NK-92 treated with Interleukin-12 subunit alpha and Interleukin-12 subunit beta, amount 100 ng/mL, for 24 hours (cell line): ENCODE measurements around the gene SEC14L3.
"Not testable (repeated sequence)": the region's sequence is repeated elsewhere in the genome, so short reads cannot be mapped to it uniquely, and the experiment has no call there.

Experiments used
- DNase-seq: peaks from one replicate; lab custom pipeline; 2025; lab: John Stamatoyannopoulos, UW

The SEC14L3 gene

DNA sequence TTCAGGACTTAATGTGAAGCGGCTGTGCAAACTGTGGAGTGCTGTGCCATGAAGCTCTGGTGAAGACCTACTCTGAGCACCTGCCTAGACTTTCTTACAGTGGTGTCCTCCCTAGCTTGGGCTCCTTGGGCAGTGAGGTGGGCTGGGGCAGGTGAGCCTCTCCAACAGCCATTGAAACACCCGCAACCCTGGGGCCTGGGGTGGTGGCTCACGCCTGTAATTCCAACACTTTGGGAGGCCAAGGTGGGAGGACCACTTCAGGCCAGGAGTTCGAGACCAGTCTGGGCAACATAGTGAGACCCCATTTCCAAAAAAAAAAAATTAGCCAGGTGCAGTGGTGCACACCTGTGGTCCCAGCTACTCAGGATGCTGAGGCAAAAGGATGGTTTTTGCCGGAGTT lies 14.3 kb upstream of the SEC14L3 start:
- DNase-seq: no peak

DNA sequence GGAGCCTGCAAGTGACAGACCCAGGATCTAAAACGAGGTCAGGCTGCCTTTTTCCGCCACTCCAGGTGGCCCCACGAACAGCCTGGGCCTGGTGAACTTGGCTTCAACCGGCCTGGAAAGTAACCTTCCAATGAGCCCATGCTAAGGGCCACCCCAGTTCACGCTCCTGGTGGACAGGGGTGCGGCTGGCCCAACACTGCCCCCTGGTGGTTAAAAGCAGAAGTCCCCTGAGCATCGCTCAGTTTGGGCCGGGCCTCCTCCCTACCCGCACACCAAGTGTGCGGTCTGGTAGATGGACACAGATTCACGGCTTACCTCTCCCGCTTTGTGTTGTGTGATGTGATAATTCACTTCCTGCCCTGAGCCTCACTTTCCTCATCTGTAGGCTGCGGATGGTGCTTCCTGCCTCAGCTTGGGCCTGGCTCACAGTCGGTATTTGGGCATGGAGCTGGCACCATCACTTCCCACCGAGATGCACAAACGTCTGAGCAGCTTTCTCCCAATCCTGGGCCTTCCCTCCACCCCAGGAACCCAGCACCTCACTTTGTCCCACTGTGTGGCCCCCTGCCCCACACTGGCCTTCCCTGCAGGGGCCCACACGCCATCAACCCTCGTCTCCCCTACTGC lies 13.7 kb upstream of the SEC14L3 start:
- DNase-seq: peak; percentile 29

DNA sequence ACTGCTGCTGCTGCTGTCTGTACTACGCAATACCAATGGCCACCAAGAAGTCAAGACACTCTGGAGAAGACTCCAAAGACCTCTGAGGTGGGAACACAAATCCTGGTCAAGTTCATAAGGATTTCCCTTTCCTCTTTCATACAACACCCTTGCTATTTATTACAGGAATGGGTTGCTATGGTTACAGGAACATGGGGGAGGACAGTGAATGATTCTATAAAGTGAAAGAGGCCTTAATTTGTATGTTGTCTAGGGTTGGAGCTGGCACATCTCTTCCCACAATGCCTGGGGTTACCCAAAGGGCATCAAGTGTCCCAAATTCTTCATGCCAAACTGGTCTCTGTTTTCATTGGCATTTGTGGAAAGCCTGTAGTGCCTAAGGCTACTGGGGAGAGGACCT lies 11.4 kb upstream of the SEC14L3 start:
- DNase-seq: no peak

DNA sequence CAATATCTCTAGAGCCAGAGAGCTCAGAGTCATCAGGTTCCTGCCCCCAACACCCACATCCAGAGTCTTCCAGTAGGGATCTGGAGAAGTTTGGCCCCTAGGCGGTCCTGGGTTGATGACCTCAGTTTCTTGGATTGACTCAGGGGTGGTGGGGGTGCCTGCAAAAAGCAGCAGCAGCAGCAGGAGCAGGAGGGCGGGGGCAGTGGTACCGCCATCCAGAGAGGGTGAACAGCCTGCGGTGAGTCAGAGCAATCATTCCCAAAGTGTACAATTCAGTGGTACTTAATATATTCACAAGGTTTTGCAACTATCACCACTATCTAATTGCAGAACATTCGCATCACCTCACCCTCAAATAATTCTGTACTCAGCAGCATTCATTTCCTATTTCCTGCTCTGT lies 9.9 kb upstream of the SEC14L3 start:
- no peak for DNase-seq

DNA sequence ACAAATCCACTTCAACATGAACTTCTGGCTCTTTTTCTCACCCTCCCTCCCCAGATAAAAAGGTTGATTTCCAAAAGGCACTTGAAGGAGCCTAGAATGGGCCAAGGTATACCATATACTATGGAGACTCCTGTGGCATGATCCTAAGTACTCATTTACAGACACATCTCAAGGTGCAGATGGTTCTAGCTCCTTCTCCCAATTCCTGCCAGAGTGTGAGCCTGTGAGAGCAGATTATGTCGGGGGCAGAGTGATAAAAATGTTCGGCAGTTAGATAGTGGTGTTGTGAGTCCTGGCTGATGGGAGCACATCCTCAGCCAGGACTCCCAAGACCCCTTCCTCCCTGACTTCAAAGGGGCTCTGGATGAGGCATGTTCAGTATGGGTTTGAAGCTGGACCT lies 8.2 kb upstream of the SEC14L3 start:
- DNase-seq: no peak

DNA sequence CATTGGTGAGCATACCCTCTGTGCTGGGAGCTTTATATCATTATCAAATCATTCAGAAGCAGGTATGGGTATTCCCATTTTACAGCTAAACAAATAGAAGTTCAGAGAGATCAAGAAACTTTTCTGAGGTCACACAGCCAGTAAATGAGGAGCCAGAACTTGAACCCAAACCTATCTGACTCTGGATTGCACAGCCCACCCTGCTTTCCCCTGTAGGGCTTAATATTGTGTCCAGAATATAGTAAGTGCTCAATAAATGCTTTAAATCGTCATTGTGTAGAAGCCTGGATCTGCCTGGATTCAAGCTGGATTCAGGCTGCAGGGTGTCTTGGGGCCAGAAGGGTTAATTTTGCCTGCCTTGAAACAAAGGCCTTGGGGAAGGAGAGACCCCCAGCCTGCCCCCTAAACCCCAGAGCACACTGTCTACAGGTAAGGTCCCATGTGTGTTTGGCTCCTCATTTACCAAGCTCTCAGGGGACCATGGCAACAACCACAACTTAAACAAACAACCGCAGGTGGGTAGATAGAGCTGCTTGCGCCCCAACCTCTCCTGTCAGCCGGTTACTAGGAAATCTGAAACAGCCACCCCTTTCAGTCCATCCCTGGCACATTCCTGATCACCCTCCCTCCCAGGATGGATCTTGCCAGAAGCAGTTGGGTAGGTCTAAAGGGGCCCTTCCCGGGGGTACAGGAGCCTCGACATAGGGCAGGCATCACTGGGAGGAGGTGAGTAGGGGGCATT lies 3.0 kb upstream of the SEC14L3 start:
- no peak for DNase-seq

DNA sequence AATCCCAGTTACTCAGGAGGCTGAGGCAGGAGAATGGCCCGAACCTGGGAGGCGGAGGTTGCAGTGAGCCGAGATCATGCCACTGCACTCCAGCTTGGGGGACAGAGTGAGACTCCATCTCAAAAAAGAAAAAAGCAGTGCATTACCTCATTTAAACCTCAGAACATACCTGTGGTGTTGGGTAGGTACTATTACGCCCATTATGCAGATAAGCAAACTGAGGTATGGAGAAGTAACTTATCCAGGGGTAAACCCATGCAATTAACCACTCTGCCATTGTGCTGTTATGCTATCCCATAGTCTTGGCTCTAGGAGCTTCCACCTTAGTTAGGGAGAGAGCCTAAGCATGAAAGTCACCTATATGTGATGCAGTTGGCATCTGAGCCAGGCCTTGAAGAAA lies 2.3 kb upstream of the SEC14L3 start:
- no peak for DNase-seq

DNA sequence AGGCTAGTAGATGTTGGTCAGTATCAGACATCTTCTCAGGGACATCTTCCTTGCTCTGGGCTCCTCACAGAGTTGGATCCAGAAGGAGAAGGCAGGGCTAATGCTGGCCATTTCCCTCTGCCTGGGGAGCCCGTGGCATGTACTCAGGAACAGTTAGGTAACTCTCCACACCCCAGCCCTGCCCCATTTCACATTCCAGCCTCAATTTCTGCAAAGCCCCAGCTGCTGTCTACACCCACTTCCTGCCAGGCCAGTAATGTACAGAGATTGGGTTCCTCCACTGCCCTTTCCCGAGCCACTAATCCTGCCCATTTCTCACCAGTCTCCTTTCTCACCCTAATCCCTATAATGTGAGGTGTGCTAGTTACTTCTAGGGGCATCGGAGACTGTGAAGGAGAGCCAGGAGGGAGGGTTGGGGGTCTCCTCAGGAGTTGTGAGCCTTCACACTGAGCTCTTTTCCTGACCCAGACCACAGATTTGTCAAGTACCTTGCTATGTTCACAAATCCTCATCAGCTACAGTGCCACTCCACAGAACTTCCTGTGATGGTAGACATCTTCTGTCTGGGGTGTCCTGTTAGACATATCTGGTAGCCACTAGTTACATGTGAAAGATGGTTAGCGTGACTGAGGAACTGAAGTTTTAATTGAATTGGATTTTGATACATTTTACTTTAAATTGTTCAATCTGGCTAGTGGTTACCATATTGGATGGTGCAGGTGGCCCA lies 1.3 kb upstream of the SEC14L3 start:
- DNase-seq: no peak

DNA sequence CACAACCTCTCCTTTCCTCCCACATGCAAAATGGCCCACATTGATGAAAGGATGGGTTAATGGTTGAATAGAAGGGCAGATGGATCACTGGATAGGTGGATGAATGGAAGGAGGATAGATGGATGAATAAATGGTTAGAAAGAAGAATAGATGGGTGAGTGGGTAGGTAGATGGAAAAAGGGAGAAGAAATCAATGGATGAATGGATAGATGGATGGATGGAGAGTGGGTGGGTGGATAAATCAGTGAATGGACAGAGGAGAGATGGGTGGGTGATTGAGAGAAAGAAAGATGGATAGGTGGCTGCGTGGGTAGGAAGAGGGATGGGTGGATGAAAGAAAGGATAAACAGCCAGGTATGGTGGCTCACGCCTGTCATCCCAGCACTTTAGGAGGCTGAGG lies 1.2 kb downstream of the SEC14L3 start:
- DNase-seq: no peak

DNA sequence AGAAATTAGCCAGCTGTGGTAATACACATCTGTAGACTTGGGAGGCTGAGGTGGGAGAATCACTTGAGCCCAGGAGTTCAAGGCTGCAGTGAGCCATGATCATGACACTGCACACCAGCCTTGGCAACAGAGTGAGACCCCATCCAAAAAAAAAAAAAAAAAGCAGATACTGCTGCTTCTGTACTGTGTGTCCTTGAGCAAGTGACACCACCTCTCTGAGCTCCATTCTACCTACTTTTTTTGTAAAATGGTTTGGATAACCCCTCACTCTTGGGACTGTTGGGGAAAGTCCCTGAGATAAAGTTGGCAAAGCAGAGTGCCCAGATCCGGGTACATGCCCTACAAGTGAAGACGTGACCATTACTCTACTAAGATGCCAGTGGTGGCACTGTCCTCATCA lies 2.7 kb downstream of the SEC14L3 start:
- no peak for DNase-seq

DNA sequence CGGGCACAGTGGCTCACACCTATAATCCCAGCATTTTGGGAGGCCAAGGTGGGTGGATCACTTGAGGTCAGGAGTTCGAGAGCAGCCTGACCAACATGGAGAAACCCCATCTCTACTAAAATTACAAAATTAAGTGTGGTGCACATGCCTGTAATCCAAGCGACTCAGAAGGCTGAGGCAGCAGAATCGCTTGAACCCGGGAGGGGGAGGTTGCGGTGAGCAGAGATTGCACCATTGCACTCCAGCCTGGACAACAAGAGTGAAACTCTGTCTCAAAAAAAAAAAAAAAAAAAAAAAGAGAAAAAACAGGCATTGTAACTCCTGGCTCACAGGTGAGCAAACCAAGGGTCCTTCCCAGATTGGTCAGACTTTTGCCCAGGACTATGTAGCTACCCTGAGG lies 11.3 kb downstream of the SEC14L3 start:
- DNase-seq: not testable (repeated sequence)

DNA sequence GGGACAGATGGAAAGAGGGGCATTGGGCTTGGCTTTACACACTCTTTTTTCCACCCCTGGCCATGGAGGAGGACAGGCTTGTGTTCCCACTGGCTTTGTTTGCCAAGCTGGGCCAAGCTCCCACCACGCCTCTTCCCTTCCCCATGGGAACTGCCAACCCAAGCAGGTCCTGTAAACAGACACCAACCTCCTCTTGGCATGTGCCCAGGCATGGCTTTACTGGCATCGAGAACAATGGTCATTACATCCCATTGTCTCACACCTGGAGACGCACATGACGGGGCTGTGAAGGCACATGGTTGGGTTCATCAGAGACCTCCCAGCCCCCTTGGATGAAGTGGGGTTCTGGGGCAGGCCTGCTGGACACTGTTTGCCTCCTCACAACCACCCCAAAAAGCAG lies 11.7 kb downstream of the SEC14L3 start:
- DNase-seq: no peak

DNA sequence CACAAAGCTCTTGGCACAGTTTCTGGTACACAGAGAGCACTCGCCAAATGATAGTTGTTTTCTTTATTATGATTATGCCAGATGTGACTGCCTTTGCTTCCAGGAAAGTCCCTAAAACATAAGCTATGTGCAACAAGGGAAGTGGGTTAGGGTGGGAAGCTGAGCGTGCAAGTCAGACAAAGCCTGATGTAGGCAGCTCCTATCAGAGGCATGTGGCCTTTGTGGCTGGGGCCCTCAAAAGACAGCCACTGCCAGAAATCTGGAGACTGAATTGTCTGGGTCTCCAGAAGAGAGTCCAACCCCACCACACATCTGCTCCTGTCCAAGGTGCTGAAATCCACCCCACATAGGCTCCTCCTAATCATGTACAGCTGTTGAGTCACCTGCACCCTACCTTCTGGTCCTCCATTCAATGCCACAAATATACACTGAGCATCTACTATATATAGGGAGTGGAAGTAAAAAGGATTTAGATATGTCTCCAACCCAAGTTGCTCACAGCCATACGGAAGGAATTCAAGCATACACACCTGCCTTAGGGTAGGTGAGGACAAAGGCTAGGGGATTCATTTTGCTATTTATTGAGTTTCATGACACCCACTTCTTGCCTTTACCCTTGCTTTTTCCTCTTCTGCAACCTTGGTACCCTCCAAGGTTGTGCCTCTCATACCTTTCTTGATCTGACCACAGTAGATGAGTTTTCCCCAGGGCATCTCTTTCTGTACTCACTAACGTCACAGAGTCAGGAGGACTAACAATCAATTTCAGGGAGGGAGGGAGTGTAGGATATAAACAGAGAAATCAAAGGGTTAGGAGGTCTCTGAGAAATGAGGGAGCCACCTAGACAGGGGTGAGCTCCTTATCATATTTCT lies 12.4 kb downstream of the SEC14L3 start:
- no peak for DNase-seq

DNA sequence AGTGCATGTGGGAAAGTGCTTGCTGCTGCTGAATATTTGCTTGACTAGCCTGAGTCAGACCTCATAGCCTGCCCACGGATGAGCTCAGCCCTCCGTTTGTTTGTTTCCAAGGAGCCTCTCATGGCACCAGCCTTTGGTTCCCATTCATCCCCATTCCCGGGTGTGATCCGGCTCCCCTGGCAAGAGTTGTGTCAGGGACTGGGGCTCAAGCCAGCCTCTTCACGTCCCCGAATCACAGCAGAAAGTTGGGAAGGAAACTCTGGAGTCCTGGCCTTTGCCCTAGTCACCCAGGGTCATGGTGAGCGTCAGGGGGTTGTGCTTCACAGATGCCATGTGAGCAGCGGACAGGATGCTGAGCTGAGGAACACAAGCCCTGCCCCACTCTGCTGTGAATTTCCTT lies 13.8 kb downstream of the SEC14L3 start:
- no peak for DNase-seq

DNA sequence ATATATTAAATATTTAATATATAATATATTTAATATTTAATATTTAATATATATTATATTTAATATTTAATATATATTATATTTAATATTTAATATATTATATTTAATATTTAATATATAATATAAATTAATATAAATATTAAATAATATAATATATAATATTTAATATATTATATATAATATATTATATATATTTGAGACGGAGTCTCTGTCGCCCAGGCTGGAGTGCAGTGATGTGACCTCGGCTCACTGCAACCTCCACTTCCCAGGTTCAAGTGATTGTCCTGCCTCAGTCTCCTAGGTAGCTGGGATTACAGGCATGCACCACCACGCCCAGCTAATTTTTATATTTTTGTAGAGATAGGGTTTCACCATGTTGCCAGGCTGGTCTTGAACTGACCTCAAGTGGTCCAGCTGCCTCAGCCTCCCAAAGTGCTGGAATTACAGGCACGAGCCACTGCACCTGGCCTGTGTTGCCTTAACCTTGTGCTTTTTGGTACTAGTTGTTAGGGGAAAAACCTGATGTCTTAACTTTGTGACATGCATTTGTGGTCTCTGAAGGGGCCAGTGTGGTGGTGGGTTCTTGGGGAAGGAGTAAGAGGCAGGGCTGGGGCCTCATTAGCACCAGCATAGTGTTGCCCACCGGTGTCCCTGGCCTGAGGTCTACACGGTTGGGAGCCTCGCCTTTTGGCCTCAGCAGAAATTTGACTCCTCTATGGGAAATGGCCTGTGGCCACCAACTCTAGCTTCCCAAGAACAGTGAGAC lies 16.6 kb downstream of the SEC14L3 start:
- DNase-seq: no peak

DNA sequence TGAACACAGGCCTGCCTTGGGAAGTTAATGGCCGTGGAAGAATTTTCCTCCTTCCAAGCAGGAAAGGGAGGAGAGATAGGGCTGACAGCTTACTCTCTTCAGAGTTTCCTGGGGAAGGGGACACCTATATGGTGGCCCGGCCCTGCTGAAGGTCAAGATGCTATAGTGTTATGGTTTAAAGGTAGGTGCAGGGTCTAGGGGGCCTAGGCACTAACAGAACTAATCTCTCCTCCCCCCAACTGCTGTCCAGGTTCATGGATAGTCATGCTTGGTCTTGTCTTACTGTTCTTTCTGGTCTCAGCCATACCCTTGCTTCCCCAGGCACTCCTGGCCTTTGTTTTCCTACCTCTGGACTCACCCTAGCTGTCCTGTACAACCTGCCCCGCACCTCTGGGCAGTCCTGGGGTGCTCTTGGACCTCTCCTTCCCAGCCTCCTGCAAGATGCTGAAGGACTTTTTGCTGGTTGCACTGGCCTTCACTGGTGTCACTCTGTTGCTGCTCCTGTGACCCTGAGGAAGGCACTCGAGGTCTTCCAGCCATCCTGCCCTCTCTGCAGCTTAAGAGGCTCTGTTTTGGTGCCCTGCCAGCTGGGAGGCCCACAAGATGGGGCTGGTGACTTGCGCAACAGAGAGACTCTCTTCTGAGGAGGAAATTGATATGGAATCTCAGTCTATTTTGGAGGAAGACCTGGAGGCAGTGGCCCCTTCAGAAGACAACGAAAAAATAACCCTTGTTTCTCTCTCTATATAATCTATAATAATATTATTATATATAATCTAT lies 17.9 kb downstream of the SEC14L3 start:
- no peak for DNase-seq

DNA sequence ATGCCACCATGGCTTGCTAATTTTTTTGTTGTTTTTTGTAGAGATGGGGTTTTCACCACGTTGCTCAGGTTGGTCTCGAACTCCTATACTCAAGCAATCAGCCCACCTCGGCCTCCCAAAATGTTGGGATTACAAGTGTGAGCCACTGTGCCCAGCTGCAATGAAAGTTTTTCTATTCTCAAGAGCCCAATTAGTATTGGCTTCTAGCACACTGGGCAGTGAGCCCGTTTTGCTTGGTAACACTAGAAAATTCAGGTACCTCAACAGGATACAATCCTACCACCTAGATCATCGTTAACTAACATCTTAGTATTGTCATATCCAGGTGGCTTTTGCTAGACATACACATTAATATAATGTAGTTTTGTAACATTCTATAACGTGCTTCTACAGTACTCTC lies 19.0 kb downstream of the SEC14L3 start:
- no peak for DNase-seq

DNA sequence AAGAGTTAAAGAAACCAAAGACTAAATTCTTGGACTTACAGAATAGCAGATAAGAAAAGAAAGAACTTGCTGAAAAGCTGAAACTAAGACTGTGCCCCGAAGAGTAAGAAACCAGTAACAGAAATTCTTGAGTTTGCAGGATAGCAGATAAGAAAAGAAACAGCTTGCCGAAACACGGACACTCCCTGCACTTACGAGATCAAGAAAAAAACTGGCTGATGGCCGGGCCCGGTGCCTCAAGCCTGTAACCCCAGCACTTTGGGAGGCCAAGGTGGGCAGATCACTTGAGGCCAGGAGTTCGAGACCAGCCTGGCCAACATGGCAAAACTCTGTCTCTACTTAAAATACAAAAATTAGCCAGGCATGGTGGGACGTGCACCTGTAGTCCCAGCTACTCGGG lies 20.3 kb downstream of the SEC14L3 start:
- DNase-seq: not testable (repeated sequence)

DNA sequence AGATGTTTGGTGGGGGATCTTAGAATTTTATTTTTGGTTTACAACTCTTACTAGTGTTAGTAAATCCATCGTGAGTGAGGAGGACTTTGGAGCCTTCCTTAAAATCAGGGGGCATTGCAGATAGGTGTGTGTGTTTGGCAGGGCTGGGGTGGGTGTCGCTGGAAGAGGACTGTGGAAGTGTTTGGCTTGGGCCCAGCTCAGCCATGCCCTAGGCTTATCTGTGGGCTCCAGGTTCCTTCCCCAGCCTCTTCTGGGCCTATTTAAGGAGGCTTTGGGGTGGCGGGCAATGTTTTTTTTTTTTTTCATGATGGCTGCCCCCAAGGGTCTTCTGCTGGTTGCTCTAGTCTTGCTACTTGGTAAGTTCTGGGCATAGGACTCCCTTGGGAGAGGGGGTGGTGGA lies 24.2 kb downstream of the SEC14L3 start:
- DNase-seq: no peak

DNA sequence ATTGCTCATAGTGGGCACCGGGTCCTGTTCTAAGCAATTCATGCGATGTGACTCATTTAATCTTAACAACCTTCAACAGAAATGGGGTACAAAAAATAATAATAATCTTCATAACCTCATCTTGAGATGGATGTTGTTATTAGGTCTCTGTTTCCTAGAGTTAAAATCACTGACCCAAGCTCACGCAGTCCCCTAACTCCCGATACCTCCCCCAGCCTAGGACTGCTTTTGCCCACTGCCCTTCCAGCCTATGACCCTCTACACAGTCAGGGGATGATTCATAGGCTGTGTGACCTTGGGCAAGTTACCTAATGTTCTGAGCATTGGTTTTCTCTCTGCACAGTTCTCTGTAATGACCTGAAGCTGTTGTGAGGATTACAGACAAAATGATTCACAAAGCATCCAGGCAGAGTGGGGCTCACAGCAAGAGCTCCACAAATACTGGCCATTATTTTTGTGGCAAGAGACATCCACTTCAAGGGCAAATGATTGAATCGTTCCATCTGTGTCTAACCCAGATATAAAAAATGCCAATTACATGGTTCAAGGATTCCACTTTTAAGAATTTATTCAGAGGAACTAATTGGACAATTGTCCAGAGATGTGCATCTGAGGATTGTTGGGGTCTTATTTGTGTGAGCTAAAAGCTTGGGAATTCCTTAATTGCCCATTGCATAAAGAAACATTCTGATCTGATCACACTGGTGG lies 26.2 kb downstream of the SEC14L3 start:
- no peak for DNase-seq
